ENCODE data around the gene HEYL.

Gene HEYL

DNA sequence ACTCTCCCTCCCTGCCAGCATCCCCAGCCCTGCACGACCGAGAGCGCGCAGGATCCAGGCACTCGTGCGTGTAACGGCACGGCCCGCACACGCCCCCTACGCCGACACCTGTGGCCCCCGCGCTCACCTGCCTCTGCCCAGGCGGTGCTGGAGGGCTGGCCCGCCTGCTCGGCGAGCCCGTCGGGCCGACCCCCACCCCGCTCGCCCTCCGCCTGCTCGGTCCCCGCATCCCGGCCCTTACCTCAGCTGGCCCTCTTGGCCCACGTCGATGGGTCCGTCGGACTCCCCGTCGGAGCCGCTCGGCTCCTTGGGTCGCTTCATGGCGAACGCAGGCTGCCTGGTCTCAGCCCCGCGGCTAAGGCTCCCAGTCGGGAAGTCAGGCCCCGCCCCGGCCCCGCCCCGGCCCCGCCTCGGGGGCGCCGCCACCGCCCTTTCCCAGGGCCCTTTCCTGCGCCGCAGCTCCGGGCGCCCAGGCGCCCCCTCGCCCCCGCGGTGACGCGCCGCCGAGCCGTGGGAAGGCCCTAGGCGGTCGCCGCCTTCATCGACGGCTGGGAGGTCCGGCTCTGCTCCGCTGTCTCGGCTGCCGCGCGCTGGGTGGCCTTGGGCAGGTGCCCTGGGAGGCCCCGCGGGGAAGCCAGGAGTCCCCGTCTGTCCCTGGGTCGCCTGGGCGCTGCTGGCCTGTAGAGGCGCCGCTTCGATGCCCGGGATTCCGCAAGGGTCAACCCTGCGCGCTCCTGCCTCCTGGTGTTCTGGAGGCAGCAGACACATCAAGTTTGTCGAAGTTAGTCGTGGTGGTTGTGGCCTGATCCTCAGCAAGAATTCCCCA lies at the start of gene HEYL:
Gene HEYL (minus strand): TSS at position 339 of the 826 bp plus-strand sequence. CDS start 18 bp downstream, at position 321.
- TF ChIP-seq CTCF (conservative IDR thresholded peaks at IDR 0.05; ENCODE audit: low read depth, low read length), result peak; percentile 16; the same call in 1 of the 2 replicates
- Histone ChIP-seq H3K4me1 (ENCODE audit: low read depth, poor library complexity, severe bottlenecking) (peaks cover 7% of the 10 kb centered on the region), H2AFZ (ENCODE audit: low read depth) (peak within 1 kb of the TSS; percentile 91), H3K36me3 (ENCODE audit: insufficient read depth) (no peaks in the 10 kb centered on the region), H3K4me3 (IDR thresholded peaks at IDR 0.05; ENCODE audit: insufficient read depth, low read depth, low read length) (peak within 1 kb of the TSS; percentile 63), H4K20me1 (ENCODE audit: insufficient read depth) (no peaks in the 10 kb centered on the region), H3K4me2 (peak within 1 kb of the TSS; percentile 52), H3K27ac (no peak within 1 kb of the TSS), H3K27me3 (ENCODE audit: insufficient read depth, low read depth) (0 out of 2 replicates have a peak, but pooled peaks cover 2% of the 10 kb centered on the region), H3K9ac (peak within 1 kb of the TSS; percentile 35; the same call in 1 of the 2 replicates), H3K79me2 (ENCODE audit: insufficient read depth, low read depth) (no peaks in the 10 kb centered on the region)

DNA sequence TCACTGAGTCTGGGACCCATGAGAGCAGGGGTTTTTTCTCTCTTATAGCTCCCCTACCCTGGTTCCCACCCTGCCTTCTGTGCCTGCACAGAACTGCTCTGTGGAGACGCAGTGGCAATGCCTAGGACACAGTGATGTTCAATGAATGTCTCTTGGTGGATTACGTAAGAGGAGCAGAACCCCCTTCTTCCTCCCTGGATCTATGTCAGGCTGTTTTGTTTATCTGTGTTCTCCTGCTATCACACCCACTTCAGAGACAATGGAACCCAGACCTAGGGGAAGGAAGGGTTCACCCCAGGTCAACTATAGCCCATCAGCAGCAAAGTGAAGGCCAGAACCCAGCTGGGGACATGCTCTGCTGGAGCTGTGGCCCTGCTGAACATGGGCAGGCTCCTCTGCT lies 49.8 kb upstream of the HEYL start:
- peaks cover 5% of the 10 kb centered on the region for H3K4me1 ChIP-seq (ENCODE audit: low read depth, poor library complexity, severe bottlenecking)
- no peaks in the 10 kb centered on the region for H4K20me1 ChIP-seq (ENCODE audit: insufficient read depth)
- no peak overlapping the region for H3K4me2 ChIP-seq
- TF ChIP-seq CTCF (conservative IDR thresholded peaks at IDR 0.05; ENCODE audit: low read depth, low read length), result no peak
- H3K36me3 ChIP-seq (ENCODE audit: insufficient read depth), result no peaks in the 10 kb centered on the region
- H3K27me3 ChIP-seq (ENCODE audit: insufficient read depth, low read depth), result peaks cover 15% of the 10 kb centered on the region; the same call in 1 of the 2 replicates
- no peak overlapping the region for H3K4me3 ChIP-seq (IDR thresholded peaks at IDR 0.05; ENCODE audit: insufficient read depth, low read depth, low read length)
- H3K27ac ChIP-seq, result no peak overlapping the region
- H2AFZ ChIP-seq (ENCODE audit: low read depth), result no peak overlapping the region
- no peak overlapping the region for H3K9ac ChIP-seq
- H3K79me2 ChIP-seq (ENCODE audit: insufficient read depth, low read depth), result no peaks in the 10 kb centered on the region

GRCh38 chr1:39688706-39689105 lies 49.3 kb upstream of the HEYL start:
- Histone ChIP-seq H3K27me3 (ENCODE audit: insufficient read depth, low read depth) (peaks cover 15% of the 10 kb centered on the region; the same call in 1 of the 2 replicates), H3K4me2 (no peak overlapping the region), H2AFZ (ENCODE audit: low read depth) (no peak overlapping the region), H3K9ac (no peak overlapping the region), H4K20me1 (ENCODE audit: insufficient read depth) (no peaks in the 10 kb centered on the region), H3K36me3 (ENCODE audit: insufficient read depth) (no peaks in the 10 kb centered on the region), H3K4me1 (ENCODE audit: low read depth, poor library complexity, severe bottlenecking) (peaks cover 5% of the 10 kb centered on the region), H3K4me3 (IDR thresholded peaks at IDR 0.05; ENCODE audit: insufficient read depth, low read depth, low read length) (no peak overlapping the region), H3K79me2 (ENCODE audit: insufficient read depth, low read depth) (no peaks in the 10 kb centered on the region), H3K27ac (no peak overlapping the region)
- TF ChIP-seq CTCF (conservative IDR thresholded peaks at IDR 0.05; ENCODE audit: low read depth, low read length), result no peak

- no peaks in the 10 kb centered on the region for H3K36me3 ChIP-seq (ENCODE audit: insufficient read depth)
- H3K9ac ChIP-seq, result no peak overlapping the region
- no peak for TF ChIP-seq CTCF (conservative IDR thresholded peaks at IDR 0.05; ENCODE audit: low read depth, low read length)
- H3K27me3 ChIP-seq (ENCODE audit: insufficient read depth, low read depth), result peaks cover 15% of the 10 kb centered on the region; the same call in 1 of the 2 replicates
- H4K20me1 ChIP-seq (ENCODE audit: insufficient read depth), result no peaks in the 10 kb centered on the region
- H3K4me2 ChIP-seq, result no peak overlapping the region
- no peak overlapping the region for H3K27ac ChIP-seq
- no peaks in the 10 kb centered on the region for H3K79me2 ChIP-seq (ENCODE audit: insufficient read depth, low read depth)
- H3K4me1 ChIP-seq (ENCODE audit: low read depth, poor library complexity, severe bottlenecking), result peaks cover 5% of the 10 kb centered on the region
- no peak overlapping the region for H3K4me3 ChIP-seq (IDR thresholded peaks at IDR 0.05; ENCODE audit: insufficient read depth, low read depth, low read length)
- H2AFZ ChIP-seq (ENCODE audit: low read depth), result no peak overlapping the region
Measured at GRCh38 chr1:39687243-39687642, 47.8 kb upstream of the HEYL start.
